Stimulated activated memory B cell treated with anti-CD40 and anti-IgM and Interleukin-4, amounts not matched to agents 10 μg/mL and 1 μg/mL and 100 μg/mL, for 72 hours (primary cell): ENCODE data around the gene CYP26C1.

Experiments used
- ATAC-seq: fragments of 150-1000 bp; cut with Tn5 transposase; 2 replicates; pipeline ENCODE4 v1.10.0; 2021
- H3K27ac Mint-ChIP-seq: one replicate; pipeline ENCODE4 v1.8.0; 2022; ENCODE audit warnings: mild to moderate bottlenecking, mixed read lengths
- H3K27me3 Mint-ChIP-seq: one replicate; pipeline ENCODE4 v1.8.0; 2022; ENCODE audit warnings: mixed read lengths
- H3K36me3 Mint-ChIP-seq: one replicate; pipeline ENCODE4 v1.8.0; 2022; ENCODE audit warnings: mixed read lengths
- H3K4me1 Mint-ChIP-seq: one replicate; pipeline ENCODE4 v1.8.0; 2022; ENCODE audit warnings: mixed read lengths
- H3K4me3 Mint-ChIP-seq: one replicate; pipeline ENCODE4 v1.8.0; 2022; ENCODE audit warnings: mild to moderate bottlenecking, moderate library complexity, mixed read lengths
- H3K9me3 Mint-ChIP-seq: one replicate; pipeline ENCODE4 v1.8.0; 2022; ENCODE audit warnings: mixed read lengths

Gene CYP26C1

GRCh38 chr10:93113042-93113441 lies 52.4 kb downstream of the CYP26C1 start:
- Mint-ChIP-seq H3K27me3 (peaks cover 21% of the 10 kb centered on the region), H3K4me3 (no peak overlapping the region), H3K27ac (no peak overlapping the region), H3K9me3 (no peaks in the 10 kb centered on the region), H3K36me3 (no peaks in the 10 kb centered on the region), H3K4me1 (peaks cover 35% of the 10 kb centered on the region)
- ATAC-seq: no peak

- Mint-ChIP-seq H3K27ac (peak overlapping the region; percentile 72), H3K4me1 (peaks cover 23% of the 10 kb centered on the region), H3K36me3 (no peaks in the 10 kb centered on the region), H3K27me3 (peaks cover 21% of the 10 kb centered on the region), H3K9me3 (no peaks in the 10 kb centered on the region), H3K4me3 (no peak overlapping the region)
- ATAC-seq: peak; percentile 92
These were observed 55.2 kb downstream of the CYP26C1 start for GRCh38 chr10:93115661-93116383.
